HEK293 (cell line): ENCODE measurements around the gene STEEP1.

Experiments
- CTCF ChIP-seq: fragments of 450-650 bp; formaldehyde crosslinking; IDR thresholded peaks from 2 replicates; pipeline ENCODE4 v1.5.1; 2016; ENCODE audit warnings: missing biosample characterization, missing genetic modification characterization
- KLF16 ChIP-seq: fragments of 450-650 bp; formaldehyde crosslinking; IDR thresholded peaks from 2 replicates; pipeline ENCODE4 v1.5.1; 2017; ENCODE audit warnings: missing biosample characterization, missing genetic modification characterization
- ZNF629 ChIP-seq: fragments of 450-650 bp; formaldehyde crosslinking; IDR thresholded peaks from 2 replicates; pipeline ENCODE4 v1.5.1; 2017; ENCODE audit warnings: missing biosample characterization, missing genetic modification characterization
- ZNF701 ChIP-seq: fragments of 450-650 bp; formaldehyde crosslinking; IDR thresholded peaks from 2 replicates; pipeline ENCODE4 v1.5.1; 2016; ENCODE audit warnings: missing biosample characterization, missing genetic modification characterization
- ZNF792 ChIP-seq: fragments of 450-650 bp; formaldehyde crosslinking; IDR thresholded peaks from 2 replicates; pipeline ENCODE4 v1.5.1; 2016; ENCODE audit warnings: missing biosample characterization, missing genetic modification characterization

GRCh38 chrX:119505945-119506344 lies 59.3 kb downstream of the STEEP1 start:
- TF ChIP-seq KLF16 (no peak), CTCF (tag by site-specific recombination) (no peak), ZNF701 (tag by site-specific recombination) (no peak), ZNF792 (no peak), ZNF629 (no peak)
